ENCODE results near the gene PTPRM.

Gene PTPRM

GRCh38 chr18:7585276-7585670 lies 18.2 kb downstream of the PTPRM start:
- Histone ChIP-seq H3K36me3 (ENCODE audit: control insufficient read depth in 2 of 2, insufficient read depth in 1 of 2, low read length in 2 of 2) (no peaks in the 10 kb centered on the region), H3K4me3 (ENCODE audit: low read depth, low read length) (no peak overlapping the region), H3K9me3 (ENCODE audit: control insufficient read depth, insufficient read depth, low read depth, low read length) (no peaks in the 10 kb centered on the region), H3K27ac (ENCODE audit: extremely low read depth, low read depth, low read length) (no peak overlapping the region), H3K4me1 (ENCODE audit: control insufficient read depth, insufficient read depth, low read length) (peaks cover 9% of the 10 kb centered on the region)
- POLR2A ChIA-PET, result no interaction called here
- TF ChIP-seq KLF10 (tag by site-specific recombination; IDR thresholded peaks at IDR 0.05), result no peak
- no peak for TF ChIP-seq ZNF16 (tag by site-specific recombination; IDR thresholded peaks at IDR 0.05; ENCODE audit: low read depth)
- TF ChIP-seq ZBTB21 (tag by site-specific recombination; IDR thresholded peaks at IDR 0.05), result no peak
- TF ChIP-seq ZNF548 (tag by site-specific recombination; IDR thresholded peaks at IDR 0.05), result no peak
- TF ChIP-seq ZXDB (tag by site-specific recombination; IDR thresholded peaks at IDR 0.05), result no peak
- CTCF ChIA-PET, result interaction anchor here (0.7 kb wide), 1 partner anchor 8 kb away, joined by 3 read pairs; no protein-coding TSS in a partner anchor

DNA sequence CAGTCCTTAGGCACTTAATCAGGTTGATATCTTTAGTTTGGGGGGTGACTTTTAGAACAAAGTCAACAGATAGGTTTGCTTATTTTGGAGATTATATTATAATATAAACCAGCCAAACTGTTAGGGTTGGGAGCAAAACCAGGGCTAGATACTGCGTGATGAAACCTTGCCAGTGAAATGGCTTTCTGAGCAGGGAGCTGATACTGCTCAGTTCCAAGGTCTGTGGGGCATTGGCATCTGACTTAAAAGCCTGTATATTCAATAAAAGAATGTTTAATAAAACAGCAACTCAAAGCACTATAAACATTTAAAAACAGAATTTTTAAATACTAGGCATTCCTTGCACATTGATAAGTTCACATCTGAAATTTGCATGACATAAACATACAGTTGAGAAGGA lies 19.3 kb downstream of the PTPRM start:
- H3K36me3 ChIP-seq (ENCODE audit: control insufficient read depth in 2 of 2, insufficient read depth in 1 of 2, low read length in 2 of 2), result no peaks in the 10 kb centered on the region
- no peak overlapping the region for H3K27ac ChIP-seq (ENCODE audit: extremely low read depth, low read depth, low read length)
- no peak for TF ChIP-seq SP3 (tag by site-specific recombination; IDR thresholded peaks at IDR 0.05)
- no peak for TF ChIP-seq SP2 (tag by site-specific recombination; IDR thresholded peaks at IDR 0.05)
- no peak for TF ChIP-seq ZNF792 (tag by site-specific recombination; IDR thresholded peaks at IDR 0.05)
- no peak for TF ChIP-seq ZNF501 (tag by site-specific recombination; IDR thresholded peaks at IDR 0.05)
- TF ChIP-seq SALL2 (tag by site-specific recombination; IDR thresholded peaks at IDR 0.05; ENCODE audit: borderline replicate concordance), result no peak
- TF ChIP-seq ZNF350 (tag by site-specific recombination; IDR thresholded peaks at IDR 0.05), result no peak
- no peak for TF ChIP-seq ZNF221 (tag by site-specific recombination; IDR thresholded peaks at IDR 0.05; ENCODE audit: borderline replicate concordance)
- TF ChIP-seq ZNF16 (tag by site-specific recombination; IDR thresholded peaks at IDR 0.05; ENCODE audit: low read depth), result no peak
- TF ChIP-seq YY2 (tag by site-specific recombination; IDR thresholded peaks at IDR 0.05), result no peak
- no peak for TF ChIP-seq ZBTB48 (tag by site-specific recombination; IDR thresholded peaks at IDR 0.05)
- TF ChIP-seq ZNF513 (tag by site-specific recombination; IDR thresholded peaks at IDR 0.05), result no peak
- TF ChIP-seq ZNF777 (tag by site-specific recombination; IDR thresholded peaks at IDR 0.05; ENCODE audit: borderline replicate concordance), result no peak
- TF ChIP-seq OSR2 (tag by site-specific recombination; IDR thresholded peaks at IDR 0.05), result no peak
- no peak for TF ChIP-seq ZBTB10 (tag by site-specific recombination; IDR thresholded peaks at IDR 0.05)
- TF ChIP-seq ZNF548 (tag by site-specific recombination; IDR thresholded peaks at IDR 0.05), result no peak
- no peak for TF ChIP-seq HOXA7 (CRISPR knock-in tag; IDR thresholded peaks at IDR 0.05; ENCODE audit: borderline replicate concordance)
- H3K4me3 ChIP-seq (ENCODE audit: low read depth, low read length), result no peak overlapping the region
- ChIA-PET CTCF (interaction anchor here (0.7 kb wide), 1 partner anchor 10 kb away, joined by 5 read pairs; no protein-coding TSS in a partner anchor), POLR2A (no interaction called here)
- H3K9me3 ChIP-seq (ENCODE audit: control insufficient read depth, insufficient read depth, low read depth, low read length), result no peaks in the 10 kb centered on the region
- H3K4me1 ChIP-seq (ENCODE audit: control insufficient read depth, insufficient read depth, low read length), result peaks cover 9% of the 10 kb centered on the region

All from HEK293 (cell line).